Mesothelial cell of epicardium (in vitro differentiated cells): ENCODE data around the gene PYGM. TPM values are rescaled to one million over a fixed set of nuclear protein-coding genes. Genes with fewer than 3 reads are reported as not detected.

Source experiments
- DNase-seq, 2 experiments: peaks; one replicate each; pipeline ENCODE4 v3.0.0; 2021; ENCODE audit warnings: low spot score in 2 of 2; ENCODE audit not compliant: unreplicated experiment in 2 of 2
- H3K27ac Mint-ChIP-seq: 2 replicates; pipeline ENCODE4 v1.8.0; 2021; ENCODE audit warnings: mixed read lengths
- H3K27me3 Mint-ChIP-seq: 2 replicates; pipeline ENCODE4 v1.8.0; 2021; ENCODE audit warnings: low read depth, mixed read lengths
- H3K36me3 Mint-ChIP-seq: 2 replicates; pipeline ENCODE4 v1.8.0; 2021; ENCODE audit warnings: mixed read lengths
- H3K4me1 Mint-ChIP-seq: 2 replicates; pipeline ENCODE4 v1.8.0; 2021; ENCODE audit warnings: mixed read lengths
- H3K4me3 Mint-ChIP-seq: 2 replicates; pipeline ENCODE4 v1.8.0; 2021; ENCODE audit warnings: mild to moderate bottlenecking, moderate library complexity, mixed read lengths
- H3K9me3 Mint-ChIP-seq: 2 replicates; pipeline ENCODE4 v1.8.0; 2021; ENCODE audit warnings: mixed read lengths
- total RNA-seq: library from RNA; stranded (reverse); gene quantifications from 3 replicates; pipeline ENCODE4 v1.2.1, GENCODE V29; 2021
- TF ChIP-seq, protein P1 (sequence below): fragments of 200-600 bp; sonication (generic); IDR thresholded peaks from one replicate; pipeline ENCODE4 v1.5.0; 2021; ENCODE audit warnings: antibody characterized with exemption; ENCODE audit not compliant: unreplicated experiment

Gene PYGM
- total RNA-seq, 1 donor from 2014 or later, result 7.6 TPM

- H3K4me3 Mint-ChIP-seq, result no peak overlapping the region
- TF ChIP-seq, protein P1, sequence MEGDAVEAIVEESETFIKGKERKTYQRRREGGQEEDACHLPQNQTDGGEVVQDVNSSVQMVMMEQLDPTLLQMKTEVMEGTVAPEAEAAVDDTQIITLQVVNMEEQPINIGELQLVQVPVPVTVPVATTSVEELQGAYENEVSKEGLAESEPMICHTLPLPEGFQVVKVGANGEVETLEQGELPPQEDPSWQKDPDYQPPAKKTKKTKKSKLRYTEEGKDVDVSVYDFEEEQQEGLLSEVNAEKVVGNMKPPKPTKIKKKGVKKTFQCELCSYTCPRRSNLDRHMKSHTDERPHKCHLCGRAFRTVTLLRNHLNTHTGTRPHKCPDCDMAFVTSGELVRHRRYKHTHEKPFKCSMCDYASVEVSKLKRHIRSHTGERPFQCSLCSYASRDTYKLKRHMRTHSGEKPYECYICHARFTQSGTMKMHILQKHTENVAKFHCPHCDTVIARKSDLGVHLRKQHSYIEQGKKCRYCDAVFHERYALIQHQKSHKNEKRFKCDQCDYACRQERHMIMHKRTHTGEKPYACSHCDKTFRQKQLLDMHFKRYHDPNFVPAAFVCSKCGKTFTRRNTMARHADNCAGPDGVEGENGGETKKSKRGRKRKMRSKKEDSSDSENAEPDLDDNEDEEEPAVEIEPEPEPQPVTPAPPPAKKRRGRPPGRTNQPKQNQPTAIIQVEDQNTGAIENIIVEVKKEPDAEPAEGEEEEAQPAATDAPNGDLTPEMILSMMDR, result peak; percentile 58
- no peak for DNase-seq
- H3K27me3 Mint-ChIP-seq, result no peaks in the 10 kb centered on the region
- no peak overlapping the region for H3K27ac Mint-ChIP-seq
- no peaks in the 10 kb centered on the region for H3K9me3 Mint-ChIP-seq
- no peaks in the 10 kb centered on the region for H3K4me1 Mint-ChIP-seq
- no peaks in the 10 kb centered on the region for H3K36me3 Mint-ChIP-seq
Observed at GRCh38 chr11:64787526-64788320, 27.9 kb upstream of the PYGM start.

- H3K27ac Mint-ChIP-seq, result no peak overlapping the region
- H3K27me3 Mint-ChIP-seq, result no peaks in the 10 kb centered on the region
- TF ChIP-seq, protein P1, result no peak
- no peak for DNase-seq
- H3K36me3 Mint-ChIP-seq, result no peaks in the 10 kb centered on the region
- no peak overlapping the region for H3K4me3 Mint-ChIP-seq
- no peaks in the 10 kb centered on the region for H3K4me1 Mint-ChIP-seq
- H3K9me3 Mint-ChIP-seq, result no peaks in the 10 kb centered on the region
Observed at GRCh38 chr11:64786308-64786707, 26.5 kb upstream of the PYGM start.

DNA sequence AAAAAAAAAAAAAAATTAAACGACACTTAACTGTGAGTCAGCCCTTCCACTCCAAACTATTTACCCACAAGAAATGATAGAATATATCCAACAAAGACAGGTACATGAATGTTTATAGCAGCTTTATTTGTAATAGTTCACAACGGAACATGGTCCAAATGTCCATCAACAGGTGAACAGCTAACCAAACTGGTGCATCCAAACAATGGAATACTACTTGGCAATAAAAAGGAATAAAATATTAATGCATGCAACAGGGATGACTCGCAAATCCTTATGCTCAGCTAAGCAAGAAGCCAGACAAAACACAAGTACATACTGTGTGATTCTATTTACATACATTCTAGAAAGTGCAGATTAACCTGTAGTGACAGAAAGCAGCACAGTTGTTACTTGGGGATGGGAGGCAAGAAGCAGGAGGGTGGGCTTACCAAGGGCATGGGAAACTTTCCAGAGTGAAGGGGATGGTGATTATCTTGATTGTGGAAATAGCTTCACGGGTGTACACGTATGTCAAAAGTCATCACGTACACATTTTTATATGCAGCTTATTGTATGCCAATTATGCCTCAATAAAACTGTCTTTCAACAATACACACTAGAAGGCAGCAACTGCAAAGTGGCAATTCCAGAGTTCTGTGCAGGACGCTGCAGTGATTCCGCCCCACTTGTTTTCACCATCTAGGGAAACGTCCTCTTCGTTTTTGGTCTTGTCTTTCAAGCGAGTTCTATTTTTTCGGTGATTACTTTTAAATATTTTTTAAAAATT, 25.2 kb upstream of the PYGM start:
- TF ChIP-seq, protein P1, result no peak
- H3K4me3 Mint-ChIP-seq, result no peak overlapping the region
- no peaks in the 10 kb centered on the region for H3K27me3 Mint-ChIP-seq
- peaks cover 2% of the 10 kb centered on the region for H3K36me3 Mint-ChIP-seq
- no peak overlapping the region for H3K27ac Mint-ChIP-seq
- H3K9me3 Mint-ChIP-seq, result no peaks in the 10 kb centered on the region
- no peaks in the 10 kb centered on the region for H3K4me1 Mint-ChIP-seq
- no peak for DNase-seq

DNA sequence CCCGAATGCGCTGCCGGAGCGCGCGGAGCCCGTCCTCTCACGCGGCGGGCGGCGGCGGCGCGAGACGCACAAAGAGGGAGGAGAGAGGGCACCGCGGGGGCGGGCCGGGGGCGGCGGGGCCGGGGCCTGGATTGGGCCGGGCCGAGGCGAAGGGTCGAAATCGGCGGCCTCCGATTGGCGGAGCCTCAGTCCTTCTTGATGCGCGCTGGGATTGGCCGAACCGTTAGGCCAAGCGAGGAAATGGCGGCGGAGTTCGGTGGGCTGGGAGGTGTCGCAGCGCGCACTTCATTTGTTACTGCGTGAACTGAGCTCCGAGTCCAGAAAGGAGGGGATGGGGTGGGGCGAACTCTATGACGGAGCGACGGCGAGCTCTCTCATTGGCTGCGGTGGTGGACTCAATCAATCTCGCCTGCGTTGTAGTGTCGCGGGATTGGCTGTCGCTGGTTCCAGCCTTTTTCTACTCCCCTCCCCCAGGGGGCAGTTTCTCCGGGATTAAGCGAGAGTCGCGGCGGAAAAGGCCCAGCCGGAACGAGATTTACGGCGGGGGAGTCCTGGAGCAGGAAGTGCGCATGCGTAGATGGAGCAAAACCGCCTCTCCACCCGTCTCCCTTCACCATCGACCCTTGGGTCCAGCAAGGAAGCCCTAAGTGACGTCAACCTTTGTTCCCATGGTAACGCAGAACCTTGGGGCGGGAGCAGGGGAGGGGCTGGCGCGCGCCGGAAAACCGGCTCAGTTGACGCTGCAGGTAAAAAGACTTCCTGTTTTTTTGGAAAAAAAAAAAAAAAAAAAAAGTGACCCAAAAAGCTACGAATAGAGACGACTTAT, 18.9 kb upstream of the PYGM start, which contains the start of gene SF1:
SF1 (minus strand) TSS at position 70 of the 826 bp plus-strand sequence. CDS start 150 bp downstream, outside the sequence.
- peak; percentile 98 for DNase-seq
- TF ChIP-seq, protein P1, result no peak
- Mint-ChIP-seq H3K36me3 (peaks cover 25% of the 10 kb centered on the region), H3K9me3 (no peaks in the 10 kb centered on the region), H3K4me3 (peak within 1 kb of the TSS; percentile 85), H3K27me3 (no peaks in the 10 kb centered on the region), H3K4me1 (peaks cover 29% of the 10 kb centered on the region), H3K27ac (peak within 1 kb of the TSS; percentile 99)

- peak overlapping the region; percentile 99 for H3K27ac Mint-ChIP-seq
- no peaks in the 10 kb centered on the region for H3K27me3 Mint-ChIP-seq
- TF ChIP-seq, protein P1, result no peak
- H3K4me3 Mint-ChIP-seq, result peak overlapping the region; percentile 85
- DNase-seq, result no peak
- H3K36me3 Mint-ChIP-seq, result peaks cover 31% of the 10 kb centered on the region
- H3K4me1 Mint-ChIP-seq, result peaks cover 29% of the 10 kb centered on the region
- no peaks in the 10 kb centered on the region for H3K9me3 Mint-ChIP-seq
Observed at GRCh38 chr11:64778223-64778472, 18.4 kb upstream of the PYGM start.
